ENCODE results near the gene ENAH.

The ENAH gene

GRCh38 chr1:225654277-225654597 is 1.3 kb upstream of the ENAH start:
- no peak overlapping the region for H3K4me3 ChIP-seq (ENCODE audit: low read depth, low read length)
- no peak for TF ChIP-seq CTCF (IDR thresholded peaks at IDR 0.05; ENCODE audit: low read depth, low read length, missing control alignments)
- no peak for DNase-seq (ENCODE audit: low read depth)

GRCh38 chr1:225653463-225654276 is 747 bp upstream of the ENAH start:
- no peak for TF ChIP-seq CTCF (IDR thresholded peaks at IDR 0.05; ENCODE audit: low read depth, low read length, missing control alignments)
- peak overlapping the region; percentile 37 for H3K4me3 ChIP-seq (ENCODE audit: low read depth, low read length)
- DNase-seq (ENCODE audit: low read depth), result no peak

GRCh38 chr1:225651872-225652728 is 823 bp downstream of the ENAH start:
- peak overlapping the region; percentile 49 for H3K4me3 ChIP-seq (ENCODE audit: low read depth, low read length)
- DNase-seq (ENCODE audit: low read depth), result no peak
- no peak for TF ChIP-seq CTCF (IDR thresholded peaks at IDR 0.05; ENCODE audit: low read depth, low read length, missing control alignments)

- no peak overlapping the region for H3K4me3 ChIP-seq (ENCODE audit: low read depth, low read length)
- DNase-seq (ENCODE audit: low read depth), result no peak
- no peak for TF ChIP-seq CTCF (IDR thresholded peaks at IDR 0.05; ENCODE audit: low read depth, low read length, missing control alignments)
Observed at GRCh38 chr1:225651376-225651871, 1.5 kb downstream of the ENAH start.

- no peak for DNase-seq (ENCODE audit: low read depth)
- TF ChIP-seq CTCF (IDR thresholded peaks at IDR 0.05; ENCODE audit: low read depth, low read length, missing control alignments), result no peak
- no peak overlapping the region for H3K4me3 ChIP-seq (ENCODE audit: low read depth, low read length)
Observed at GRCh38 chr1:225650179-225650578, 2.7 kb downstream of the ENAH start.

GRCh38 chr1:225645194-225645895 is 7.6 kb downstream of the ENAH start:
- DNase-seq (ENCODE audit: low read depth), result no peak

More at GRCh38 chr1:225645194-225645895, 7.6 kb downstream of the ENAH start:
- TF ChIP-seq CTCF (IDR thresholded peaks at IDR 0.05; ENCODE audit: low read depth, low read length, missing control alignments), result no peak
- no peak overlapping the region for H3K4me3 ChIP-seq (ENCODE audit: low read depth, low read length)

Data from GM12864 (cell line).